HCT116 (cell line): ENCODE data around the gene GJA9. TPM values are rescaled to one million over a fixed set of nuclear protein-coding genes. Genes with fewer than 3 reads are reported as not detected.

Source experiments
- ATAC-seq: fragments of 200-7000 bp; cut with Tn5 transposase; 2 replicates; pipeline ENCODE4 v1.9.1; 2020; ENCODE audit warnings: mild to moderate bottlenecking, moderate library complexity
- BruUV-seq: library from RNA; stranded (reverse); fragments of 400-500 nt; replicated peaks from 2 replicates; lab custom pipeline; 2021; lab: Mats Ljungman, UMichigan
- CTCF ChIA-PET: fragments of 300-600 bp; sonication (Branson Sonifier 250); formaldehyde crosslinking; loops from one replicate; lab custom pipeline; 2021; ENCODE audit warnings: antibody characterized with exemption; lab: Charles Lee
- POLR2A ChIA-PET: fragments of 300-600, 350-600 bp; sonication (Branson Sonifier 250); formaldehyde crosslinking; loops from one replicate; lab custom pipeline; 2021; ENCODE audit warnings: antibody characterized with exemption; lab: Charles Lee
- RAD21 ChIA-PET, 2 experiments: fragments of 300-600 bp; sonication (Branson Sonifier 250); formaldehyde crosslinking; loops; one replicate each; lab custom pipeline; 2023; ENCODE audit warnings: low total read pairs in 2 of 2; ENCODE audit not compliant: uncharacterized antibody in 2 of 2, unreplicated experiment in 2 of 2, low non-redundant PET in 1 of 2; lab: Charles Lee
- DNase-seq: peaks from one replicate; pipeline ENCODE4 v3.0.0-alpha.2; 2010; ENCODE audit warnings: low read depth, low spot score
- H2AFZ ChIP-seq: fragments of 200-600 bp; shearing (Covaris generic), sonication (generic); 2 replicates; pipeline ENCODE4 v1.6.1; 2017; ENCODE audit warnings: low read depth, mixed run types, mixed read lengths, antibody characterized with exemption, low read length; ENCODE audit not compliant: poor library complexity, severe bottlenecking
- H3K27ac ChIP-seq: 2 replicates; pipeline ENCODE4 v1.5.1; 2012; ENCODE audit warnings: low read depth, low read length
- H3K27me3 ChIP-seq: fragments of 200-600 bp; sonication (generic); 2 replicates; pipeline ENCODE4 v1.6.1; 2016; ENCODE audit warnings: mixed run types, low read length, mixed read lengths; ENCODE audit not compliant: insufficient read depth
- H3K36me3 ChIP-seq, 2 experiments: fragments of 200-500 bp in 1 of 2; fragments of 200-600 bp in 1 of 2; sonication (Bioruptor generic) in 1 of 2; sonication (generic) in 1 of 2; 2 replicates each; pipeline versions ENCODE4 v1.5.1 to v1.6.1; 2014 to 2016; ENCODE audit warnings: low read length in 2 of 2, inconsistent platforms in 1 of 2, mixed read lengths in 1 of 2, mixed run types in 1 of 2; ENCODE audit not compliant: insufficient read depth in 2 of 2, control insufficient read depth in 1 of 2
- H3K4me1 ChIP-seq, 2 experiments: fragments of 200-600 bp in 1 of 2; sonication (generic) in 1 of 2; 2 replicates each; pipeline versions ENCODE4 v1.5.1 to v1.6.1; 2012 to 2017; ENCODE audit warnings: low read length in 2 of 2, inconsistent platforms in 1 of 2, mild to moderate bottlenecking in 1 of 2, mixed read lengths in 1 of 2, mixed run types in 1 of 2, moderate library complexity in 1 of 2; ENCODE audit not compliant: insufficient read depth in 2 of 2, control insufficient read depth in 1 of 2
- H3K4me2 ChIP-seq: fragments of 200-600 bp; sonication (generic); 2 replicates; pipeline ENCODE4 v1.6.1; 2017; ENCODE audit warnings: mixed run types, low read length, mixed read lengths
- H3K4me3 ChIP-seq, 2 experiments: fragments of 200-600 bp in 1 of 2; sonication (generic) in 1 of 2; replicated peaks in 1 of 2; 2 replicates each; pipeline ENCODE4 v1.5.1; 2011 to 2016; ENCODE audit warnings: low read length in 2 of 2, control low read depth in 1 of 2, low read depth in 1 of 2, mild to moderate bottlenecking in 1 of 2, mixed read lengths in 1 of 2, mixed run types in 1 of 2
- H3K79me2 ChIP-seq: fragments of 200-600 bp; sonication (generic); 2 replicates; pipeline ENCODE4 v1.6.1; 2017; ENCODE audit warnings: mild to moderate bottlenecking, mixed run types, low read length, moderate library complexity, mixed read lengths; ENCODE audit not compliant: insufficient read depth
- H3K9ac ChIP-seq: fragments of 200-600 bp; sonication (generic); 2 replicates; pipeline ENCODE4 v1.6.1; 2016; ENCODE audit warnings: low read length, mixed read lengths
- H3K9me2 ChIP-seq: fragments of 200-600 bp; sonication (generic), shearing (Covaris generic); 2 replicates; pipeline ENCODE4 v1.6.1; 2017; ENCODE audit warnings: mixed run types, mild to moderate bottlenecking, moderate library complexity; ENCODE audit not compliant: insufficient read depth
- H3K9me3 ChIP-seq, 2 experiments: fragments of 200-500 bp in 1 of 2; fragments of 200-600 bp in 1 of 2; sonication (Bioruptor generic) in 1 of 2; sonication (generic) in 1 of 2; 2 replicates each; pipeline ENCODE4 v1.6.1; 2014 to 2017; ENCODE audit warnings: low read length in 2 of 2, mixed read lengths in 2 of 2, inconsistent platforms in 1 of 2, low read depth in 1 of 2, mild to moderate bottlenecking in 1 of 2, mixed run types in 1 of 2, moderate library complexity in 1 of 2; ENCODE audit not compliant: control insufficient read depth in 1 of 2, insufficient read depth in 1 of 2
- H4K20me1 ChIP-seq: fragments of 200-600 bp; sonication (generic), shearing (Covaris generic); 2 replicates; pipeline ENCODE4 v1.6.1; 2017; ENCODE audit warnings: mixed run types, mild to moderate bottlenecking, moderate library complexity; ENCODE audit not compliant: insufficient read depth
- EGR1 ChIP-seq: IDR thresholded peaks from 2 replicates; pipeline ENCODE4 v1.6.1; 2012; ENCODE audit warnings: low read depth
- EZH2 ChIP-seq: fragments of 200-600 bp; sonication (generic); IDR thresholded peaks from 2 replicates; pipeline ENCODE4 v1.6.1; 2017; ENCODE audit warnings: antibody characterized with exemption, mixed run types
- EZH2phosphoT487 ChIP-seq: fragments of 200-600 bp; IDR thresholded peaks from 2 replicates; pipeline ENCODE4 v1.6.1; 2018; ENCODE audit warnings: antibody characterized with exemption, borderline replicate concordance
- FOSL1 ChIP-seq: IDR thresholded peaks from 2 replicates; pipeline ENCODE4 v1.6.1; 2012; ENCODE audit warnings: low read depth
- JUND ChIP-seq: IDR thresholded peaks from 2 replicates; pipeline ENCODE4 v1.6.1; 2012
- POLR2A ChIP-seq: IDR thresholded peaks from 2 replicates; pipeline ENCODE4 v1.7.0; 2011; ENCODE audit warnings: borderline replicate concordance; ENCODE audit not compliant: insufficient read depth, insufficient read length; ENCODE audit errors: extremely low read depth
- RAD21 ChIP-seq: IDR thresholded peaks from 2 replicates; pipeline ENCODE4 v1.6.1; 2012; ENCODE audit warnings: low read depth, mild to moderate bottlenecking
- REST ChIP-seq: IDR thresholded peaks from 2 replicates; pipeline ENCODE4 v1.6.1; 2012; ENCODE audit warnings: low read depth
- SIN3A ChIP-seq: IDR thresholded peaks from 2 replicates; pipeline ENCODE4 v1.6.1; 2012; ENCODE audit warnings: low read depth
- SP1 ChIP-seq: IDR thresholded peaks from 2 replicates; pipeline ENCODE4 v1.6.1; 2012; ENCODE audit warnings: low read depth
- SRF ChIP-seq: IDR thresholded peaks from 2 replicates; pipeline ENCODE4 v1.6.1; 2012; ENCODE audit warnings: low read depth
- TCF7L2 ChIP-seq: IDR thresholded peaks from 2 replicates; pipeline ENCODE4 v1.7.0; 2011; ENCODE audit warnings: borderline replicate concordance, inconsistent platforms; ENCODE audit not compliant: insufficient read depth, insufficient read length; ENCODE audit errors: extremely low read depth
- YY1 ChIP-seq: IDR thresholded peaks from 2 replicates; pipeline ENCODE4 v1.6.1; 2011; ENCODE audit warnings: low read length, low read depth, moderate library complexity, mild to moderate bottlenecking; ENCODE audit not compliant: insufficient replicate concordance; ENCODE audit errors: extremely low read depth
- ZBTB33 ChIP-seq: IDR thresholded peaks from 2 replicates; pipeline ENCODE4 v1.6.1; 2011; ENCODE audit warnings: mild to moderate bottlenecking, low read length, moderate library complexity; ENCODE audit not compliant: insufficient replicate concordance; ENCODE audit errors: extremely low read depth
- ZFX ChIP-seq: fragments of 450-650 bp; IDR thresholded peaks from 2 replicates; pipeline ENCODE4 v1.6.1; 2017
- intact Hi-C: fragments of 100-400 bp; cut with micrococcal nuclease; formaldehyde crosslinking; loops from 2 replicates; pipeline ENCODE4 v1.10.0; 2022
- total RNA-seq: library from RNA; stranded (reverse); gene quantifications from one replicate; pipeline ENCODE4 v1.2.1, GENCODE V29; 2021; ENCODE audit not compliant: unreplicated experiment
- TF ChIP-seq, protein P1 (sequence below): IDR thresholded peaks from 2 replicates; pipeline ENCODE4 v1.6.1; 2012

GJA9 gene
- total RNA-seq, 1 experiment from 2014 or later, result not detected

DNA sequence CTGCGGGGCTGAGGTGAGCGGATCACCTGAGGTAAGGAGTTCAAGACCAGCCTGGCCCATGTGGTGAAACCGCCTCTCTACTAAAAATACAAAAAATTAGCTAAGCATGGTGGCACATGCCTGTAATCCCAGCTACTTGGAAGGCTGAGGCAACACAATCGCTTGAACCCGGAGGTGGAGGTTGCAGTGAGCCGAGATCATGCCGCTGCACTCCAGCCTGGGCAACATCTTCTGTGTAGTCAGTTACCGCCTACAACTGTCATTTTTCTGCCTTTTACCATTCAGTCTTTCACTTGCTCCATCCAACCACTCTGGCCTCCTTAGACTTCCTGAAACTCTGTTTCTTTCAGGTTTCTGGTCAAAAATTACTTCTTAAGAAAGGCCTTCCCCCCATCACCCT, 10.4 kb downstream of the GJA9 start (continued):
- TF ChIP-seq REST, result no peak
- TF ChIP-seq POLR2A, result no peak
- TF ChIP-seq SRF, result no peak
- no peak for TF ChIP-seq YY1
- no peak for TF ChIP-seq EZH2phosphoT487

GRCh38 chr1:38867208-38867607, 14.2 kb downstream of the GJA9 start:
- POLR2A ChIA-PET, result no interaction called here
- Histone ChIP-seq H3K4me2 (no peak overlapping the region), H3K79me2 (peaks cover 14% of the 10 kb centered on the region)
- TF ChIP-seq SIN3A (no peak), YY1 (no peak), REST (no peak), RAD21 (no peak), EZH2phosphoT487 (no peak), SP1 (no peak), POLR2A (no peak), ZFX (no peak), FOSL1 (no peak), TCF7L2 (no peak), EGR1 (no peak), EZH2 (no peak), JUND (no peak), ZBTB33 (no peak)
- TF ChIP-seq, protein P1, sequence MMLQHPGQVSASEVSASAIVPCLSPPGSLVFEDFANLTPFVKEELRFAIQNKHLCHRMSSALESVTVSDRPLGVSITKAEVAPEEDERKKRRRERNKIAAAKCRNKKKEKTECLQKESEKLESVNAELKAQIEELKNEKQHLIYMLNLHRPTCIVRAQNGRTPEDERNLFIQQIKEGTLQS, result no peak

More at GRCh38 chr1:38867208-38867607, 14.2 kb downstream of the GJA9 start:
- H3K4me3 ChIP-seq, result no peak overlapping the region
- RAD21 ChIA-PET, result no interaction called here
- no peaks in the 10 kb centered on the region for H4K20me1 ChIP-seq
- peaks cover 0 to 14% of the 10 kb centered on the region in 2 experiments; a peak in 1 of 4 replicates for H3K36me3 ChIP-seq
- ATAC-seq (no peak), DNase-seq (no peak)
- CTCF ChIA-PET, result no interaction called here
- peaks cover 3 to 5% of the 10 kb centered on the region in 2 experiments; a peak in 2 of 4 replicates for H3K4me1 ChIP-seq
- H3K27me3 ChIP-seq, result no peaks in the 10 kb centered on the region
- H3K9me2 ChIP-seq, result no peaks in the 10 kb centered on the region
- H2AFZ ChIP-seq, result no peak overlapping the region
- no peak overlapping the region for H3K27ac ChIP-seq
- intact Hi-C loops, result no loop called here
- H3K9ac ChIP-seq, result no peak overlapping the region
- no TSS peak for BruUV-seq
- H3K9me3 ChIP-seq, result no peaks in the 10 kb centered on the region
